Gastroesophageal sphincter (tissue), 3 donors: ENCODE results near the gene EGF.

Source experiments
- CTCF ChIP-seq, 4 experiments: fragments of 200-600 bp in 2 of 4; fragments of 450-650 bp in 2 of 4; sonication (generic) in 1 of 4; IDR thresholded peaks; one replicate each; pipeline ENCODE4 v1.5.1; 2017 to 2019; ENCODE audit warnings: antibody characterized with exemption in 4 of 4, mild to moderate bottlenecking in 2 of 4, moderate library complexity in 2 of 4
- EP300 ChIP-seq: sonication (generic); formaldehyde crosslinking; IDR thresholded peaks from one replicate; pipeline ENCODE4 v1.6.1; 2017; ENCODE audit warnings: antibody characterized with exemption, mild to moderate bottlenecking
- POLR2A ChIP-seq, 2 donors: fragments of 450-650 bp; IDR thresholded peaks; one replicate each; pipeline ENCODE4 v1.6.1; 2017; ENCODE audit warnings: antibody characterized with exemption in 2 of 2, mild to moderate bottlenecking in 2 of 2, moderate library complexity in 1 of 2

GRCh38 chr4:110055158-110055768 lies 142.6 kb downstream of the EGF start:
- TF ChIP-seq EP300 (no peak), POLR2A (IDR thresholded peaks at IDR 0.05) (no peak), CTCF (IDR thresholded peaks at IDR 0.05) (no peak)
